Stimulated activated CD4-positive, alpha-beta T cell treated with anti-CD3 and anti-CD28 coated beads, Interleukin-2, amount 100 ng/mL, for 48 hours (primary cell): ENCODE data around the gene FEM1C.
A peak's percentile ranks its signal among the peaks of the same experiment; 100 is the strongest.

ENCODE experiments used
- DNase-seq, 2 donors: peaks; one replicate each; pipeline ENCODE4 v3.0.0-alpha.2; 2020

The FEM1C gene

GRCh38 chr5:115557667-115558387 is 13.3 kb upstream of the FEM1C start:
- DNase-seq, result no peak

- DNase-seq, result no peak
These were observed 11.7 kb upstream of the FEM1C start for GRCh38 chr5:115556276-115556675.

DNA sequence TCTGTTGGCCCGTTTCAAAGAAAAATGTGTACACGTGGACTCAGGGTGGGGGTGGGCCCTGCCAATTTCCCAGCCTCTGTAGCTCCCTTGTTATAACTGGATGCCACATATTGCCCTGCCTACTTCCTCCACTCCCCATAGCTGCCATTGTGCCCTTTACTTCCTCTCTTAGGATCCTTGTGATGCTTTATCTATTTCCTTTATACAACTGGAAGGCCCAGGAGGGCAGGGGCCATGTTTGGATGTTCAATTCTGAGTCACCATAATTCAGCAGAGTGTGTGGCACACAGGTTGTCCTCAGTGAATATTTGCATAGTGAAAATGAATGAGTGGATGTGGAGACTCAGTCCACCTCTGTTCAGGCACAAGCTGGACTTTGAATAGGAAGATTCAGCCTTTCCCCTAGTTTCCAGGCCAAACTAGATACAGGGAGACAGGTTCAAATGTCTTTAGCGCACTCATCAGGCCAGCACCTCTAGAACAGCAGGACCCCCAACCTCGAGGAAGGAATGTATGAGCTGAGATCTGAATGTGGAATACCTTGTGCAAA is 10.6 kb upstream of the FEM1C start:
- DNase-seq, result no peak

DNA sequence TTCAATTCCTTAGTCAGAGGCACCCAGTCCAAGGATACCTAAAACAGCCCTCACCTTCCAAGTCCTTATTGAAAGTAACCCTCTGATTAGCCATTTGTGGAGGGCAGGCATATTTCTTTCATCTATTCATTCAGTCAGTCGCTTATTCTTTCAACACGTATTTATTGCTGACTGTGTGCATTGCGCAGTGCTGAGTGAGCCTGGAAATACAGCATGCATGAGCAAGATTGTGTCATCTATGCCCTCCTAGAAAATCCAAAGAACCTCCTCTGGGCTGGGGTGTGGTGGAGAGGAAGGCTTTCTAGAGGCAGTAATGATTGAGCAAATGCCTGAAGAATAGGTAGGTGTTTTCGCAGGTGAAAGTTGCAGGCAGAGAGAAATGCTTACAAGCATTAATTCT is 8.5 kb upstream of the FEM1C start:
- DNase-seq, result no peak

DNA sequence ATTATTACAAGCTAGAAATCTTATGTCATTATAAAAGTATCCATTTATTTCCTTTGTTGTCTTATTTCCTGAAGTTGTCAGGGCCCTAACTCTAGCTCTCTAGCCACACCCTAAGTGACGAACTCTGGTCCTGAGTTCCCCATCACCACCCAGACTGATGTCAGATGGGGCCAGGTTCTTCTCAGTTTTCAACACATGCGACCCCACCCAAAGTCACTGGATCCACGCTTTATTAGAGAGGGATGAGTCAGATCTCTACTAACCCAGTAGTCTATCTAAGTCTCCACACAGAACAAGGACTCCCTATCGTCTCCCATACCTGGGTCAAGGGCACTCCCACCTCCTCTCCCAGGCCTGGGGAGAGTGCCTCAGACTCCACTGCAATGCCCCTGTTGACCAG is 6.8 kb upstream of the FEM1C start:
- no peak for DNase-seq

DNA sequence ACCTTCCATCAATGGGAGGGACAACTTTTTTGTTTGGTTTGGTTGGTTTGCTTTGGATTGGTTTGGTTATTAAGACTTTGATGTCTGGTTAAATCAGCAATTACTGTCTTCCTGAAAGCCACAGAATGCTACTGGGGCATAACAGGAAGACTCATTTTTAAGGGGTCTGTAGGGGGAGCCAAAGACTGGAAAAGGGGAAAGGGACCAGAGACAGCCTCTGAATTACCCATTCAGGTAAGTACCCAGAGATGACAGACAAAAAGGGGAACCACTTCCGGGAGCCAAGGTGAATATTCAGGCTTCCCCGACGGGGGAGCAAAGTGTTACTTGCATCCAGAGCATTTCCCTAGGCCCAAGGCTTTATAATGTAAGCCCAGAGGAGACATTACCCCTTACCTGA is 4.6 kb upstream of the FEM1C start:
- DNase-seq, result no peak

- DNase-seq, result no peak
These were observed 4.1 kb upstream of the FEM1C start for GRCh38 chr5:115548683-115549082.

- no peak for DNase-seq
These were observed 842 bp upstream of the FEM1C start for GRCh38 chr5:115545351-115545882.

GRCh38 chr5:115544043-115544435 is 536 bp downstream of the FEM1C start:
- peak; percentile 36 to 41 for DNase-seq

- DNase-seq, result peak in 1 of 2 donors; percentile 19
These were observed 1.1 kb downstream of the FEM1C start for GRCh38 chr5:115543365-115544042.

- DNase-seq, result no peak
These were observed 1.8 kb downstream of the FEM1C start for GRCh38 chr5:115542651-115543364.

GRCh38 chr5:115542086-115542485 is 2.5 kb downstream of the FEM1C start:
- no peak for DNase-seq

- no peak for DNase-seq
These were observed 3.0 kb downstream of the FEM1C start for GRCh38 chr5:115541611-115542010.

DNA sequence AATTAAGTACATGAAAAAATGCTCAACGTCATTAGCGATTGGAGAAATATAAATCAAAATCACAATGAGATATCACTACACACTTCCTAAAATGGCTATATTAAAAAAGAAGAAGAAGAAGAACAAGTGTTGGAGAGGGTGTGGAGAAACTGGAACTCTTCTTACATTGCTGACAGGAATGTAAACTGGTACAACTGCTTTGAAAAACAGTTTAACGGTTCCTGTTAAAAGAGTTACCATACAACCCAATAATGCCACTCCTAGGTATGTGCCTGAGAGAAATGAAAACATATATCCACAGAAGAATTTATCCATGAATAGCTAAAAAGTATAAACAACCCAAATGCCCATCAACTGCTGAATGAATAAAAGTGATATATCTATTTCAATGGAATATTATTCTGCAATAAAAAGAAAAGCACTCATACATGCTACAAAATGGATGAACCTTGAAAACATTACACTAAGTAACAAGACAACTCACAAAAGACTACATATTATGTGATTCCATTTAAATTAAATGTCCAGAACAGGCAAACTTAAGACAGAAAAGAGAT is 9.0 kb downstream of the FEM1C start:
- no peak for DNase-seq

DNA sequence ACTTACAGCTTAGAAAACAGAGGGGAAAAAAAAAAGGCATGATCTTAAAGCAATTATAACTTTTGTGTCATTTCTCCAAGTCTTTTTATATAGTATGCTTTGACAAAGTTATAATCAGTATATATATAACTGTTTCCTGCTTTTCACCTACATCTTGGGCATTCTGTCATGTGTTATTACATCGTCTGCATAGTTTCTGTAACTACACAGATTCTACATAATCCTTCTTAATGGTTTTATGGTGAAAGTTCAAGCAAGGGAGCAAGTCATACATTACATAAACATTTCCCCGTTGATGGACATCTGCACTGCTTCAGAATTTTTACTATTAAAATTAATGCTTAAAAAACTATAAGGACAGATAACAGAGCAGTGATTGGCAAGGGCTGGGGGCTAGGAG is 12.1 kb downstream of the FEM1C start:
- no peak for DNase-seq

- no peak for DNase-seq
These were observed 12.7 kb downstream of the FEM1C start for GRCh38 chr5:115531787-115532367.

- DNase-seq, result no peak
These were observed 13.2 kb downstream of the FEM1C start for GRCh38 chr5:115531380-115531779.

DNA sequence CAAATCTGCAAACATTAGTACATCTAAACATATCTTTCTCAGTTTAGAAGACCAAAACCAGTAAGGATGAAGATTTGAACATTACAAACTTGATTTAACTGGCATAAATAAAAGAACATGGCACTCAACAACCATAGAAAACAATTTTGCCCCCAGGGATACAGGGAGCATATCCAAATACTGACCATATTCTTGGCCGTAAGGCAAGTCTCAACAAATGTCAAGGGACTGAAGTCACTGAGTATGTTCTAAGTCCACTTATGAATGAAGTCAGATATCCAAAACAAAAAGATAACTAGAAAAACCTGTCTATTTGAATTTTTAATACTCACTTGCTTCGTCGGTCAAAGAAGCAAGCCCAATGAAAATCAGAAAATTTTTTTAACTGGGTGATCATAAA is 14.1 kb downstream of the FEM1C start:
- DNase-seq, result no peak

GRCh38 chr5:115526604-115527003 is 18.0 kb downstream of the FEM1C start:
- DNase-seq, result no peak

DNA sequence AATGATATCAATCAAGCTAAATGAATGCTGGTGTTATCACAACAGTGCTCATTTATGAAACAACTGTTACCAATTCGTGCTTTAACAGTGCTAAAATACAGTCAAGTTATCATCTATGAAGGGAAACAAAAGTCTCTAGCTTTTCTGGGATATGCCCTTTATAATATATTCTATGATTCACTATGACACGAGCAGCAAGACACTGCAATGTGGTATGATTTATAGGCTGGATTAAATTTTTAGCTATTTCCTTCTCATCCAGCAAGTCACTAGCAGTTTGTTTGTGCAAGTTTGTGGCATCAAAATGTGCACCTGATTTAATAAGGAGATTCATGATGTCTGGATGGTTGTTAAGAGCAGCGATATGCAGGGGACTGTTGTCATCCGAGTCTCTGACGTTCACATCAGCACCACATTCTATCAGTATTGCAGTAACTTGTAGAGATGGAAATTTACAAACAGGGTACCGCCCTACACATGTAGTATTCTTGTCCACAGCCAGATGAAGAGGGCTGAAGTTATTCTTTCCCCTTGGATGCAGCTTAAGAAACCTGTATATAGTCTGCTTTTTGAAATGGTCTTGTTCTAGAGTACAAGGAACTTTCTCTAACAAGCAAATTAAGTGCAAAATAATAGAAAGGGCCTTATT is 20.3 kb downstream of the FEM1C start:
- no peak for DNase-seq

DNA sequence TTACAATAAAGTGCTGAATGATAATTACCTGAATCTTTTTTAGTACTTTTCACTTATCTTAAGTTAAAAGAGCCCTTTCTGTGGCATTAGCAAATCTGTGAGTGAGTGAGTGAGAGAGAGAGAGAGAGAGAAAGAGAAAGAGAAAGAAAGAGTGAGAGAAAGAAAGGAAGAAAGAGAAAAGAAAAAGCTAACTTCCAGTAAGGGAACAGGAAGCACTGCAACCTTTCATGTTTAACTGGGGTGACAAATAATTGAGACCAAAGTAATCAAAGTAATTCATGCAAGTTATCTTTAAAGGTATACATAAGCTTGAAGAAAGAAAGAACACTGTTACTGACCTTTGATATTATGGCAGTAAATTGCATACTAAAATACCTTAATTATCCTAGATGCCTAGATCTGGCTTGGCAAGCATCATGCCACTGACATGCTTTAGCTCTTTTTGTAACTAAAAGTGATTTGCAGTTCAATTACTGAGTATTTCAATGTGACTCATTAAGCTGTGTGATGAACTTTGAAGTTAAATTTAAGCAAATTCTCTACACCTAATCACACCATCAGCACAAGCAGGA is 21.7 kb downstream of the FEM1C start:
- DNase-seq, result no peak

GRCh38 chr5:115520191-115520590 is 24.4 kb downstream of the FEM1C start:
- no peak for DNase-seq
